Measurements from ENCODE around the gene CDS2.

The CDS2 gene

GRCh38 chr20:5100684-5101347, 26.0 kb upstream of the CDS2 start:
- Histone ChIP-seq H3K36me3 (ENCODE audit: insufficient read depth, low read length) (peaks cover 17% of the 10 kb centered on the region), H3K9me3 (ENCODE audit: control insufficient read depth, insufficient read depth, low read length) (no peaks in the 10 kb centered on the region), H3K9ac (ENCODE audit: low read depth, low read length) (no peak overlapping the region), H3K4me1 (ENCODE audit: insufficient read depth, low read length) (no peaks in the 10 kb centered on the region)

- Histone ChIP-seq H3K9me3 (ENCODE audit: control insufficient read depth, insufficient read depth, low read length) (no peaks in the 10 kb centered on the region), H3K36me3 (ENCODE audit: insufficient read depth, low read length) (peaks cover 18% of the 10 kb centered on the region), H3K4me1 (ENCODE audit: insufficient read depth, low read length) (no peaks in the 10 kb centered on the region), H3K9ac (ENCODE audit: low read depth, low read length) (no peak overlapping the region)
These were observed 22.3 kb upstream of the CDS2 start for GRCh38 chr20:5104479-5104878.

- no peaks in the 10 kb centered on the region; the same call in 1 of the 2 replicates for H3K4me1 ChIP-seq (ENCODE audit: insufficient read depth, low read length)
- peaks cover 16% of the 10 kb centered on the region for H3K36me3 ChIP-seq (ENCODE audit: insufficient read depth, low read length)
- H3K9me3 ChIP-seq (ENCODE audit: control insufficient read depth, insufficient read depth, low read length): no peaks in the 10 kb centered on the region
- H3K9ac ChIP-seq (ENCODE audit: low read depth, low read length): no peak overlapping the region
These were observed 17.5 kb upstream of the CDS2 start for GRCh38 chr20:5109276-5109675.

- peaks cover 30% of the 10 kb centered on the region for H3K36me3 ChIP-seq (ENCODE audit: insufficient read depth, low read length)
- peak overlapping the region; percentile 93 for H3K9ac ChIP-seq (ENCODE audit: low read depth, low read length)
- H3K4me1 ChIP-seq (ENCODE audit: insufficient read depth, low read length): no peaks in the 10 kb centered on the region; the same call in 1 of the 2 replicates
- H3K9me3 ChIP-seq (ENCODE audit: control insufficient read depth, insufficient read depth, low read length): no peaks in the 10 kb centered on the region
These were observed 13.2 kb upstream of the CDS2 start for GRCh38 chr20:5113615-5113986.

GRCh38 chr20:5114403-5114802, 12.4 kb upstream of the CDS2 start:
- peaks cover 29% of the 10 kb centered on the region for H3K36me3 ChIP-seq (ENCODE audit: insufficient read depth, low read length)
- H3K4me1 ChIP-seq (ENCODE audit: insufficient read depth, low read length): no peaks in the 10 kb centered on the region; the same call in 1 of the 2 replicates
- H3K9ac ChIP-seq (ENCODE audit: low read depth, low read length): no peak overlapping the region
- H3K9me3 ChIP-seq (ENCODE audit: control insufficient read depth, insufficient read depth, low read length): no peaks in the 10 kb centered on the region

GRCh38 chr20:5116875-5117274, 9.9 kb upstream of the CDS2 start:
- Histone ChIP-seq H3K9ac (ENCODE audit: low read depth, low read length) (no peak overlapping the region), H3K4me1 (ENCODE audit: insufficient read depth, low read length) (no peaks in the 10 kb centered on the region; the same call in 1 of the 2 replicates), H3K36me3 (ENCODE audit: insufficient read depth, low read length) (peaks cover 20% of the 10 kb centered on the region), H3K9me3 (ENCODE audit: control insufficient read depth, insufficient read depth, low read length) (no peaks in the 10 kb centered on the region)

- Histone ChIP-seq H3K4me1 (ENCODE audit: insufficient read depth, low read length) (peaks cover 3% of the 10 kb centered on the region), H3K9me3 (ENCODE audit: control insufficient read depth, insufficient read depth, low read length) (no peaks in the 10 kb centered on the region), H3K36me3 (ENCODE audit: insufficient read depth, low read length) (peaks cover 20% of the 10 kb centered on the region), H3K9ac (ENCODE audit: low read depth, low read length) (peak overlapping the region; percentile 92)
These were observed 8.3 kb upstream of the CDS2 start for GRCh38 chr20:5118220-5119142.

- Histone ChIP-seq H3K4me1 (ENCODE audit: insufficient read depth, low read length) (peaks cover 3% of the 10 kb centered on the region), H3K9me3 (ENCODE audit: control insufficient read depth, insufficient read depth, low read length) (no peaks in the 10 kb centered on the region), H3K9ac (ENCODE audit: low read depth, low read length) (peak overlapping the region; percentile 92), H3K36me3 (ENCODE audit: insufficient read depth, low read length) (peaks cover 20% of the 10 kb centered on the region)
These were observed 7.7 kb upstream of the CDS2 start for GRCh38 chr20:5119143-5119434.

GRCh38 chr20:5119435-5120184, 7.2 kb upstream of the CDS2 start, which contains the start of gene PCNA:
TSS of gene PCNA (minus strand) at chr20:5119958. CDS start at chr20:5119798, 160 bp downstream.
- peaks cover 3% of the 10 kb centered on the region for H3K4me1 ChIP-seq (ENCODE audit: insufficient read depth, low read length)
- H3K9me3 ChIP-seq (ENCODE audit: control insufficient read depth, insufficient read depth, low read length): no peaks in the 10 kb centered on the region
- H3K36me3 ChIP-seq (ENCODE audit: insufficient read depth, low read length): peaks cover 20% of the 10 kb centered on the region
- H3K9ac ChIP-seq (ENCODE audit: low read depth, low read length): peak within 1 kb of the TSS; percentile 92

- Histone ChIP-seq H3K36me3 (ENCODE audit: insufficient read depth, low read length) (peaks cover 20% of the 10 kb centered on the region), H3K9me3 (ENCODE audit: control insufficient read depth, insufficient read depth, low read length) (no peaks in the 10 kb centered on the region), H3K4me1 (ENCODE audit: insufficient read depth, low read length) (peaks cover 3% of the 10 kb centered on the region), H3K9ac (ENCODE audit: low read depth, low read length) (peak overlapping the region; percentile 68)
These were observed 6.7 kb upstream of the CDS2 start for GRCh38 chr20:5120185-5120476.

- H3K9ac ChIP-seq (ENCODE audit: low read depth, low read length): no peak overlapping the region
- H3K9me3 ChIP-seq (ENCODE audit: control insufficient read depth, insufficient read depth, low read length): no peaks in the 10 kb centered on the region
- H3K36me3 ChIP-seq (ENCODE audit: insufficient read depth, low read length): no peaks in the 10 kb centered on the region
- peaks cover 3% of the 10 kb centered on the region for H3K4me1 ChIP-seq (ENCODE audit: insufficient read depth, low read length)
These were observed 3.9 kb upstream of the CDS2 start for GRCh38 chr20:5122873-5123260.

GRCh38 chr20:5127204-5127858, 523 bp downstream of the CDS2 start:
- H3K9ac ChIP-seq (ENCODE audit: low read depth, low read length): peak overlapping the region; percentile 91
- H3K36me3 ChIP-seq (ENCODE audit: insufficient read depth, low read length): no peaks in the 10 kb centered on the region
- H3K9me3 ChIP-seq (ENCODE audit: control insufficient read depth, insufficient read depth, low read length): no peaks in the 10 kb centered on the region
- H3K4me1 ChIP-seq (ENCODE audit: insufficient read depth, low read length): peaks cover 6% of the 10 kb centered on the region

GRCh38 chr20:5127859-5128424, 1.1 kb downstream of the CDS2 start:
- peak overlapping the region; percentile 91 for H3K9ac ChIP-seq (ENCODE audit: low read depth, low read length)
- no peaks in the 10 kb centered on the region for H3K9me3 ChIP-seq (ENCODE audit: control insufficient read depth, insufficient read depth, low read length)
- H3K4me1 ChIP-seq (ENCODE audit: insufficient read depth, low read length): peaks cover 4% of the 10 kb centered on the region; the same call in 1 of the 2 replicates
- no peaks in the 10 kb centered on the region for H3K36me3 ChIP-seq (ENCODE audit: insufficient read depth, low read length)

- Histone ChIP-seq H3K9me3 (ENCODE audit: control insufficient read depth, insufficient read depth, low read length) (no peaks in the 10 kb centered on the region), H3K36me3 (ENCODE audit: insufficient read depth, low read length) (no peaks in the 10 kb centered on the region), H3K4me1 (ENCODE audit: insufficient read depth, low read length) (peaks cover 4% of the 10 kb centered on the region; the same call in 1 of the 2 replicates), H3K9ac (ENCODE audit: low read depth, low read length) (no peak overlapping the region)
These were observed 2.1 kb downstream of the CDS2 start for GRCh38 chr20:5128886-5129285.
